OCI-LY3 (cell line): ENCODE results near the gene SRSF6.
A peak's percentile ranks its signal among the peaks of the same experiment; 100 is the strongest.
"Not testable (repeated sequence)": the region's sequence is repeated elsewhere in the genome, so short reads cannot be mapped to it uniquely, and the experiment has no call there.

Experiments
- H2AFZ ChIP-seq: fragments of 200-600, 300-600 bp; shearing (Covaris generic); 2 replicates; pipeline ENCODE4 v1.6.0; 2014; ENCODE audit warnings: antibody characterized with exemption, low read depth, low read length
- H3K27ac ChIP-seq: fragments of 200-600, 300-600 bp; sonication (generic); 2 replicates; pipeline ENCODE4 v1.5.1; 2014; ENCODE audit warnings: mild to moderate bottlenecking, low read length, moderate library complexity, mixed read lengths
- H3K27me3 ChIP-seq: fragments of 200-600, 300-600 bp; sonication (generic); 2 replicates; pipeline ENCODE4 v1.6.1; 2014; ENCODE audit warnings: low read depth, low read length, mixed read lengths
- H3K36me3 ChIP-seq: fragments of 200-600, 300-600 bp; sonication (generic); replicated peaks from 2 replicates; pipeline ENCODE3; 2014; ENCODE audit warnings: low read depth, low read length, mixed read lengths
- H3K4me1 ChIP-seq: fragments of 300-600, 200-600 bp; sonication (generic); 2 replicates; pipeline ENCODE4 v1.6.1; 2014; ENCODE audit warnings: low read length, mixed read lengths
- H3K4me2 ChIP-seq: fragments of 200-600, 300-600 bp; sonication (generic); 2 replicates; pipeline ENCODE4 v1.6.1; 2014; ENCODE audit warnings: low read length, mixed read lengths
- H3K4me3 ChIP-seq: fragments of 300-600, 200-600 bp; sonication (generic); 2 replicates; pipeline ENCODE4 v1.5.1; 2014; ENCODE audit warnings: antibody characterized with exemption, mild to moderate bottlenecking, low read length, moderate library complexity
- H3K79me2 ChIP-seq: fragments of 300-600, 200-600 bp; shearing (Covaris generic); 2 replicates; pipeline ENCODE4 v1.6.1; 2014; ENCODE audit warnings: mild to moderate bottlenecking, low read length, mixed read lengths
- H3K9ac ChIP-seq: fragments of 300-600, 200-600 bp; shearing (Covaris generic); 2 replicates; pipeline ENCODE4 v1.6.0; 2014; ENCODE audit warnings: mild to moderate bottlenecking, low read length, moderate library complexity
- H3K9me3 ChIP-seq: fragments of 200-600, 300-600 bp; shearing (Covaris generic); 2 replicates; pipeline ENCODE4 v1.6.1; 2014; ENCODE audit warnings: low read length, mixed read lengths; ENCODE audit not compliant: insufficient read depth
- H4K20me1 ChIP-seq: fragments of 200-600, 300-600 bp; sonication (generic); 2 replicates; pipeline ENCODE4 v1.6.1; 2016; ENCODE audit warnings: low read length, mixed read lengths; ENCODE audit not compliant: insufficient read depth
- CTCF ChIP-seq: fragments of 200-600, 300-600 bp; sonication (generic); IDR thresholded peaks from 2 replicates; pipeline ENCODE4 v1.5.1; 2014; ENCODE audit warnings: antibody characterized with exemption, low read length, low read depth
- EZH2phosphoT487 ChIP-seq: fragments of 200-600 bp; shearing (Covaris generic); IDR thresholded peaks from 2 replicates; pipeline ENCODE4 v1.6.1; 2018; ENCODE audit warnings: antibody characterized with exemption, mixed run types, low read depth

SRSF6 gene

DNA sequence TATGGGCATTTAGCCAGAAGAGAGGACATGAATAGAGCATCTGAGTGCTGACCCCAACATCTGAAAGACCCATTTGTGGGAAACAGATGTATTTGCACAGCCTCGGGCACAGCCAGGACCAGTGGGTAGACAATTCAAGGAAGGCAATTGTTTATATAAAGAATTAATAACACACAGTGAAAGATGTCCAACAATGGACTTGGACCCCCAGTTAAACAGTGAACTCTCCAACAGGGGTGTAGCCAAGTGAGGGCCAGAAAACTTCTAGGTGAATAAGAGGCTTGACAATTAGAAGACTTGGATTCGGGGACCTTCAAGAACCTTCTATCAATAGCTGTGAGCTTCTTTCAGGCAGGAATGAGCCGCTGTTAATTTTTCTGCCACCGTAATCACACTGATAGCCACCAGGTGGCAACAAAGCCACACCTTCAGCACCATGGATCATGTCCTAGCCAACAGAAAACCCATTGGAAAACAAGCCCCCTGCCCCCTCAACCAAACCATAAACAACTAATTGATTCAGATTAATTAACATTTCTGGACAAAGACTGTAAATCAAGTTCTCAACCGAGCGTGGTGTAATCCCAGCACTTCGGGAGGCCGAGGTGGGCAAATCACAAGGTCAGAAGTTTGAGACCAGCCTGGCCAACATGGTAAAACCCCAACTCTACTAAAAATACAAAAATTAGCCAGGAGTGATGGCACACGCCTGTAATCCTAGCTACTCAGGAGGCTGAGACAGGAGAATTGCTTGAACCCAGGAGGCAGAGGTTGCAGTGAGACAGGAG, 8.8 kb upstream of the SRSF6 start:
- H3K9ac ChIP-seq, result no peak overlapping the region; the same call in 1 of the 2 replicates
- H3K27me3 ChIP-seq, result peaks cover 8% of the 10 kb centered on the region; the same call in 1 of the 2 replicates
- H2AFZ ChIP-seq, result peak overlapping the region; percentile 61
- peaks cover 8% of the 10 kb centered on the region for H3K4me1 ChIP-seq
- no peak for TF ChIP-seq EZH2phosphoT487
- peak; percentile 96 for TF ChIP-seq CTCF
- no peaks in the 10 kb centered on the region for H3K9me3 ChIP-seq
- H4K20me1 ChIP-seq, result no peaks in the 10 kb centered on the region
- peak overlapping the region; percentile 10 for H3K4me3 ChIP-seq
- H3K36me3 ChIP-seq, result no peaks in the 10 kb centered on the region
- H3K79me2 ChIP-seq, result no peaks in the 10 kb centered on the region
- peak overlapping the region; percentile 37 for H3K4me2 ChIP-seq
- no peak overlapping the region for H3K27ac ChIP-seq

- Histone ChIP-seq H2AFZ (no peak overlapping the region), H4K20me1 (no peaks in the 10 kb centered on the region), H3K4me1 (peaks cover 9% of the 10 kb centered on the region)
Observed at GRCh38 chr20:43450841-43451799, 6.6 kb upstream of the SRSF6 start.

DNA sequence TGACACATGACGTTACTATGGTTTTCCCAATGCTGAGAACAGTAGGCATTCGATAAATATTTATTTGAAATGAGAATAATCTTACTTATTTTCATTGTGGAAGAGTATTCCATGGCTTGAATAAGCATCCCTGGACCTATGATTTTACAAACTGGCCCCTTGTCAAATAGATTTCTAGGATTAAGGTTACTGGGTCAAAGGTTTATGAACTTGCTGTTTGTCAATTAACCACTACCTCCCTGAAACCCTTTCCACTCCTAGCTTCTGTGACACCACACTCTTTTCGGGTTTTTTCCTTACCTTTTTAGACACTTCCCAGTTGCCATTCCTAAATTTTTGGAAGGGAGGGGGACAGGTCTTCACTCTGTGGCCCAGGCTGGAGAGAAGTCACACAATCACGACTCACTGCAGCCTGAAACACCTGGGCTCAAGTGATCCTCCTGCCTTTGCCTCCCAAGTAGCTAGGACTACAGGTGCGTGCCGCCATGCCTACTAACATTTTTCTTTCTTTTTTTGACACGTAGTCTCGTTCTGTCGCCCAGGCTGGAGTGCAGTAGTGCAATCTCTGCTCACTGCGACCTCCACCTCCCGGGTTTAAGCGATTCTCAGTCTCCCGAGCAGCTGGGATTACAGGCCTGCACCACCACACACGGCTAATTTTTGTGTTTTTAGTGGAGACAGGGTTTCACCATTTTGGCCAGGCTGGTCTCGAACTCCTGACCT, 5.1 kb upstream of the SRSF6 start:
- Histone ChIP-seq H3K9ac (no peak overlapping the region), H3K79me2 (no peaks in the 10 kb centered on the region), H4K20me1 (no peaks in the 10 kb centered on the region), H3K9me3 (no peaks in the 10 kb centered on the region), H2AFZ (no peak overlapping the region), H3K27me3 (peaks cover 11% of the 10 kb centered on the region; the same call in 1 of the 2 replicates), H3K27ac (no peak overlapping the region), H3K4me3 (no peak overlapping the region), H3K36me3 (no peaks in the 10 kb centered on the region), H3K4me2 (no peak overlapping the region), H3K4me1 (peaks cover 13% of the 10 kb centered on the region)
- TF ChIP-seq CTCF (no peak), EZH2phosphoT487 (no peak)

More at GRCh38 chr20:43450841-43451799, 6.6 kb upstream of the SRSF6 start:
- no peaks in the 10 kb centered on the region for H3K36me3 ChIP-seq
- H3K79me2 ChIP-seq, result no peaks in the 10 kb centered on the region
- no peak overlapping the region for H3K9ac ChIP-seq
- no peak overlapping the region for H3K4me3 ChIP-seq
- TF ChIP-seq CTCF, result no peak
- TF ChIP-seq EZH2phosphoT487, result no peak
- no peak overlapping the region for H3K4me2 ChIP-seq
- H3K27me3 ChIP-seq, result peaks cover 11% of the 10 kb centered on the region; the same call in 1 of the 2 replicates
- H3K9me3 ChIP-seq, result no peaks in the 10 kb centered on the region
- H3K27ac ChIP-seq, result no peak overlapping the region

DNA sequence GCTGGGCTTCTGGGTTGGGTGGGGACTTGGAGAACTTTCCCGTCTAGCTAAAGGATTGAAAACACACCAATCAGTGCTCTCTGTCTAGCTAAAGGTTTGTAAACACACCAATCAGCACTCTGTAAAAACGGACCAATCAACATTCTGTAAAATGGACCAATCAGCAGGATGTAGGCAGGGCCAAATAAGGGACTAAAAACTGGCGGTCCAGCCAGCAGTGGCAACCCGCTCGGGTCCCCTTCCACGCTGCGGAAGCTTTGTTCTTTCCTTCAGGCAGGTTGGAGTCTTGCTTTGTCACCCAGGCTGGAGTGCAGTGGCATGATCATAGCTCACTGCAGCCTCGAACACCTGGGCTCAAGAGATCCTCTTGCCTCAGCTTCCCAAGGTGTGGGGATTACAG, 1.4 kb upstream of the SRSF6 start:
- not testable (repeated sequence) for H3K27ac ChIP-seq, H3K27me3 ChIP-seq, H3K9ac ChIP-seq, H3K9me3 ChIP-seq, H3K4me3 ChIP-seq, H2AFZ ChIP-seq
- Histone ChIP-seq H4K20me1 (peaks cover 23% of the 10 kb centered on the region), H3K36me3 (peaks cover 19% of the 10 kb centered on the region), H3K4me2 (peak overlapping the region; percentile 81), H3K79me2 (peaks cover 35% of the 10 kb centered on the region), H3K4me1 (peaks cover 16% of the 10 kb centered on the region)
